Neural cell (in vitro differentiated cells): ENCODE results near the gene PPP2R2D. TPM values are rescaled to one million over a fixed set of nuclear protein-coding genes. Genes with fewer than 3 reads are reported as not detected.

Experiments
- H2AFZ ChIP-seq: fragments of 200-600, 300-800 bp; sonication (generic), shearing (Covaris generic); 2 replicates; pipeline ENCODE4 v1.6.0; 2014; ENCODE audit warnings: low read depth, mild to moderate bottlenecking, antibody characterized with exemption, low read length, moderate library complexity
- H3F3A ChIP-seq: fragments of 200-600 bp; shearing (Covaris generic); 2 replicates; pipeline ENCODE4 v1.6.1; 2016; ENCODE audit warnings: mild to moderate bottlenecking, moderate library complexity, mixed read lengths, antibody characterized with exemption, low read length; ENCODE audit not compliant: insufficient read depth, poor library complexity, severe bottlenecking
- H3K27ac ChIP-seq: fragments of 200-600, 300-800 bp; sonication (generic), shearing (Covaris generic); 2 replicates; pipeline ENCODE4 v1.5.1; 2014; ENCODE audit warnings: mild to moderate bottlenecking, low read length, moderate library complexity
- H3K27me3 ChIP-seq: fragments of 300-800, 200-600 bp; sonication (generic), shearing (Covaris generic); 2 replicates; pipeline ENCODE4 v1.6.0; 2014; ENCODE audit warnings: mild to moderate bottlenecking, low read depth, low read length, moderate library complexity; ENCODE audit not compliant: insufficient read depth
- H3K36me3 ChIP-seq: fragments of 300-800, 200-600 bp; sonication (generic), shearing (Covaris generic); 2 replicates; pipeline ENCODE4 v1.5.1; 2014; ENCODE audit warnings: mild to moderate bottlenecking, antibody characterized with exemption, low read length, moderate library complexity; ENCODE audit not compliant: insufficient read depth
- H3K4me2 ChIP-seq: fragments of 300-800, 200-600 bp; sonication (generic), shearing (Covaris generic); 2 replicates; pipeline ENCODE4 v1.6.0; 2014; ENCODE audit warnings: mild to moderate bottlenecking, low read length
- H3K4me3 ChIP-seq: fragments of 300-800, 200-600 bp; sonication (generic), shearing (Covaris generic); 2 replicates; pipeline ENCODE4 v1.5.1; 2014; ENCODE audit warnings: mild to moderate bottlenecking, low read length, moderate library complexity
- H3K79me2 ChIP-seq: fragments of 200-600 bp; shearing (Covaris generic); replicated peaks from 2 replicates; pipeline ENCODE4 v1.6.0; 2014; ENCODE audit warnings: mild to moderate bottlenecking, low read length, moderate library complexity; ENCODE audit not compliant: insufficient read depth
- H3K9ac ChIP-seq: fragments of 300-800, 200-600 bp; sonication (generic), shearing (Covaris generic); 2 replicates; pipeline ENCODE4 v1.6.1; 2016; ENCODE audit warnings: mild to moderate bottlenecking, low read length, mixed read lengths
- H3K9me2 ChIP-seq: fragments of 200-600 bp; shearing (Covaris generic); 2 replicates; pipeline ENCODE4 v1.6.1; 2016; ENCODE audit warnings: mild to moderate bottlenecking, low read length, mixed read lengths; ENCODE audit not compliant: insufficient read depth
- H3K9me3 ChIP-seq: fragments of 200-600, 300-800 bp; sonication (generic), shearing (Covaris generic); 2 replicates; pipeline ENCODE4 v1.6.1; 2016; ENCODE audit warnings: mild to moderate bottlenecking, mixed run types, low read length, moderate library complexity, mixed read lengths
- H4K20me1 ChIP-seq: fragments of 200-600 bp; shearing (Covaris generic); 2 replicates; pipeline ENCODE4 v1.6.1; 2016; ENCODE audit warnings: mild to moderate bottlenecking, mixed run types; ENCODE audit not compliant: insufficient read depth
- CTCF ChIP-seq: fragments of 450-650 bp; IDR thresholded peaks from 2 replicates; pipeline ENCODE4 v1.5.1; 2014; ENCODE audit warnings: antibody characterized with exemption, mild to moderate bottlenecking, moderate library complexity; ENCODE audit not compliant: poor library complexity, severe bottlenecking
- EP300 ChIP-seq: fragments of 450-650 bp; conservative IDR thresholded peaks from 2 replicates; pipeline ENCODE4 v1.6.1; 2014; ENCODE audit warnings: antibody characterized with exemption, mild to moderate bottlenecking, moderate library complexity; ENCODE audit not compliant: poor library complexity, severe bottlenecking
- EZH2 ChIP-seq: fragments of 200-600, 300-800 bp; shearing (Covaris generic), sonication (generic); IDR thresholded peaks from 2 replicates; pipeline ENCODE4 v1.6.1; 2014; ENCODE audit warnings: antibody characterized with exemption, low read length, borderline replicate concordance, mild to moderate bottlenecking; ENCODE audit not compliant: insufficient read depth, poor library complexity, severe bottlenecking
- MXI1 ChIP-seq: fragments of 450-650 bp; conservative IDR thresholded peaks from 2 replicates; pipeline ENCODE4 v1.6.1; 2014; ENCODE audit warnings: antibody characterized with exemption, mild to moderate bottlenecking; ENCODE audit not compliant: poor library complexity, severe bottlenecking
- POLR2AphosphoS5 ChIP-seq: IDR thresholded peaks from 2 replicates; pipeline ENCODE4 v1.6.1; 2012
- RAD21 ChIP-seq: fragments of 450-650 bp; conservative IDR thresholded peaks from 2 replicates; pipeline ENCODE4 v1.6.1; 2014; ENCODE audit warnings: antibody characterized with exemption, mild to moderate bottlenecking, moderate library complexity
- SMC3 ChIP-seq: fragments of 450-650 bp; conservative IDR thresholded peaks from 2 replicates; pipeline ENCODE4 v1.6.1; 2014; ENCODE audit warnings: antibody characterized with exemption, mild to moderate bottlenecking, moderate library complexity; ENCODE audit not compliant: poor library complexity
- TAF1 ChIP-seq: IDR thresholded peaks from 2 replicates; pipeline ENCODE4 v1.6.1; 2012; ENCODE audit warnings: low read depth
- polyA plus RNA-seq: library from polyadenylated mRNA; depleted of rRNA; stranded (reverse); fragments of >200 nt; gene quantifications from 2 replicates; pipeline ENCODE4 v1.2.3, GENCODE V29; 2014
- TF ChIP-seq, protein P1 (sequence below): IDR thresholded peaks from 2 replicates; pipeline ENCODE4 v1.6.1; 2012; ENCODE audit warnings: borderline replicate concordance

The PPP2R2D gene
- polyA plus RNA-seq, 1 donor from 2014 or later, result 71.7 TPM

DNA sequence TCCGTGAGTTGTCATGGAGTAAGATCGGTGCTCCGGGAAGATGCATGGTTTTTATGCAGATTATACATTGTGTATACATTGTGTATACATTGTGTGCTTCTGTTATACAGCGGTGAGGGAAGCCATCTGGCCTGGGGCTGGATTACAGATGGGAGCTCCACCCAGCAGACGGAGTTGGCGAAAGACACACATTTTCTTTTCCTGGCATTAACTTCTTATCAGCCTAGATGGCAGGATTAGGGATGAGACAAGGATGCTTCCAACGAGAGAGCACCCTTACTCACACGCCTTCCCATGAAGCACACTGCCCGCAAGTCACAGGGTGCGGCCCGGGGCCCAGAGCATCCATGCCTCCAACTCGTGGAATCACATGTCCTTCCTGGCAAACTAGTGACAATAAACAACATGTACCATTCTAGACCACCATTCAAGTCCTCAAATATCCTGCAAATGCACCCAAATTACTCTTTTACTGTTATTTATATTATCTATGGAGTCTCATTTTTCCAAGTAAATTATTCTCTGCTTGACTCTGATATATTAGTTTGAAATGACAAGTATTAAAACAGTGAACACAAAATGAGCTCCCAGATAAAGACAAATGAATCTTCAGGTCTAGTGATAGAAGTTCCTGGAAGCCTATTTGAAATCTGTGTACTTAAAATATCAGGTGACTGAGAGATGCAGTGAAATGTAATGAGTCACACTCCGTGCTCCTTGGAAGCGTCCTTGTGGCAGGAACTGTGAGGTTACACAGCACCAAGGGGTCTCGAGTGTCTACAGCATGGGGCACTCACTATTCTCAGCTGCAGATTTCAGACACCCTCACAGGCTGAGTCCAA, 29.8 kb upstream of the PPP2R2D start:
- no peaks in the 10 kb centered on the region for H3K9me3 ChIP-seq
- no peak overlapping the region for H3K4me3 ChIP-seq
- H3K9ac ChIP-seq, result no peak overlapping the region
- H3K36me3 ChIP-seq, result no peaks in the 10 kb centered on the region
- no peaks in the 10 kb centered on the region for H3K9me2 ChIP-seq
- H3K79me2 ChIP-seq, result no peaks in the 10 kb centered on the region
- no peaks in the 10 kb centered on the region for H3F3A ChIP-seq
- no peak overlapping the region for H3K27ac ChIP-seq
- no peak overlapping the region for H3K4me2 ChIP-seq
- no peak overlapping the region for H2AFZ ChIP-seq
- H4K20me1 ChIP-seq, result no peaks in the 10 kb centered on the region
- TF ChIP-seq CTCF (no peak), EP300 (no peak), SMC3 (no peak), MXI1 (no peak), TAF1 (no peak), EZH2 (no peak), RAD21 (no peak), POLR2AphosphoS5 (no peak)
- TF ChIP-seq, protein P1, sequence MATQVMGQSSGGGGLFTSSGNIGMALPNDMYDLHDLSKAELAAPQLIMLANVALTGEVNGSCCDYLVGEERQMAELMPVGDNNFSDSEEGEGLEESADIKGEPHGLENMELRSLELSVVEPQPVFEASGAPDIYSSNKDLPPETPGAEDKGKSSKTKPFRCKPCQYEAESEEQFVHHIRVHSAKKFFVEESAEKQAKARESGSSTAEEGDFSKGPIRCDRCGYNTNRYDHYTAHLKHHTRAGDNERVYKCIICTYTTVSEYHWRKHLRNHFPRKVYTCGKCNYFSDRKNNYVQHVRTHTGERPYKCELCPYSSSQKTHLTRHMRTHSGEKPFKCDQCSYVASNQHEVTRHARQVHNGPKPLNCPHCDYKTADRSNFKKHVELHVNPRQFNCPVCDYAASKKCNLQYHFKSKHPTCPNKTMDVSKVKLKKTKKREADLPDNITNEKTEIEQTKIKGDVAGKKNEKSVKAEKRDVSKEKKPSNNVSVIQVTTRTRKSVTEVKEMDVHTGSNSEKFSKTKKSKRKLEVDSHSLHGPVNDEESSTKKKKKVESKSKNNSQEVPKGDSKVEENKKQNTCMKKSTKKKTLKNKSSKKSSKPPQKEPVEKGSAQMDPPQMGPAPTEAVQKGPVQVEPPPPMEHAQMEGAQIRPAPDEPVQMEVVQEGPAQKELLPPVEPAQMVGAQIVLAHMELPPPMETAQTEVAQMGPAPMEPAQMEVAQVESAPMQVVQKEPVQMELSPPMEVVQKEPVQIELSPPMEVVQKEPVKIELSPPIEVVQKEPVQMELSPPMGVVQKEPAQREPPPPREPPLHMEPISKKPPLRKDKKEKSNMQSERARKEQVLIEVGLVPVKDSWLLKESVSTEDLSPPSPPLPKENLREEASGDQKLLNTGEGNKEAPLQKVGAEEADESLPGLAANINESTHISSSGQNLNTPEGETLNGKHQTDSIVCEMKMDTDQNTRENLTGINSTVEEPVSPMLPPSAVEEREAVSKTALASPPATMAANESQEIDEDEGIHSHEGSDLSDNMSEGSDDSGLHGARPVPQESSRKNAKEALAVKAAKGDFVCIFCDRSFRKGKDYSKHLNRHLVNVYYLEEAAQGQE, result no peak
- no peaks in the 10 kb centered on the region for H3K27me3 ChIP-seq

DNA sequence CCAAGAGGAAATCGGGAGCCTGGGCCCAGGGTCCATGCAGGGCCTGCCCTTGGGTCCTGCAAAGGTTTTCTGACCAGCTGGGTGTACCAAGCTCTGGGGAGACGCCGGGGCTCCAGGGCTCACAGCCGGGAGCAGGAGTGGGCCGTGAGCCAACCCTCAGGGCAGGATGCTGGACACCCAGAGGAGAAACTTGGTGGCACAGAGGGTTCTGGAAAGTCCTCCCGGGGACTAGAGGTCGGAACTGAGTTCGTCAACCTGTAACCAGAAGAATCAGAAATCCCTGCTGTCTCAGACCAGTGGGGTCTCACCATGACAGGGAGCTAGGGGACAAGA, 29.2 kb upstream of the PPP2R2D start:
- Histone ChIP-seq H3K36me3 (no peaks in the 10 kb centered on the region), H3K27me3 (no peaks in the 10 kb centered on the region), H3K4me3 (no peak overlapping the region), H4K20me1 (no peaks in the 10 kb centered on the region), H3K9ac (no peak overlapping the region), H3K9me2 (no peaks in the 10 kb centered on the region), H3F3A (no peaks in the 10 kb centered on the region), H3K4me2 (no peak overlapping the region), H3K9me3 (no peaks in the 10 kb centered on the region), H2AFZ (no peak overlapping the region), H3K79me2 (no peaks in the 10 kb centered on the region), H3K27ac (no peak overlapping the region)
- no peak for TF ChIP-seq RAD21
